ENCODE data around the gene TTC31.

TTC31 gene

DNA sequence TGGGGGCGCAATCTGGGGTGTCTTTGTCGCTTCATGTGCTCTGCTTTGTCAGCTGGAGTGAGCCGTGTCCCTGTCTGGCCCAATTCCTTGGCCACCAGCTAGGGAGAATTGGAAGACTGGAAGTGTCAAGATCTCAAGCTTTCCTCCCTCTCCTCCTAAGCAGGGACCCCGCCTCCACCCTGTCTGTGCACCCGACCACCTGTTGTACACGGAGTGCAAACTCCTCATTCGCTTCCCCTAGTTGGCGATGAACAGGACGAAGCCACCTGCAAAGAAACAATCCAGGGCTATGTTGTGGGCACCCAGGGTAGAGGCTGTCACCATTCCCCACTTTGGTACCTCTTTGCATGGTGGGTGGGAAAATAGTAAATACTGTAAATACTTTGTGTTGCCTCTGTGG, 44.9 kb downstream of the TTC31 start:
- H3K27ac ChIP-seq (ENCODE audit: low read depth, low read length): no peak overlapping the region
- H3K4me2 ChIP-seq (ENCODE audit: low read length): peak overlapping the region; percentile 94
- H3F3A ChIP-seq (ENCODE audit: control insufficient read depth, insufficient read depth): peaks cover 11% of the 10 kb centered on the region
- no peaks in the 10 kb centered on the region for H4K20me1 ChIP-seq (ENCODE audit: control insufficient read depth, insufficient read depth, low read depth, low read length)
- TF ChIP-seq EZH2phosphoT487 (IDR thresholded peaks at IDR 0.05; ENCODE audit: borderline replicate concordance, low read length): no peak
- no peak for TF ChIP-seq CTCF (IDR thresholded peaks at IDR 0.05; ENCODE audit: low read depth, low read length, poor library complexity, severe bottlenecking)
- peaks cover 43% of the 10 kb centered on the region for H3K4me1 ChIP-seq (ENCODE audit: control insufficient read depth, low read length)
- H3K4me3 ChIP-seq (ENCODE audit: low read length): peak overlapping the region; percentile 99
- H3K79me2 ChIP-seq (ENCODE audit: control insufficient read depth, low read length): peaks cover 48% of the 10 kb centered on the region
- no peaks in the 10 kb centered on the region for H3K9me2 ChIP-seq (replicated peaks; ENCODE audit: control insufficient read depth, low read length)
- H3K27me3 ChIP-seq (ENCODE audit: control insufficient read depth, low read length): no peaks in the 10 kb centered on the region
- peaks cover 65% of the 10 kb centered on the region for H3K36me3 ChIP-seq (ENCODE audit: control insufficient read depth, low read length)
- no peaks in the 10 kb centered on the region for H3K9me3 ChIP-seq (ENCODE audit: control insufficient read depth, insufficient read depth, low read length)

GRCh38 chr2:74528600-74529356, 45.9 kb downstream of the TTC31 start:
- Histone ChIP-seq H3K27ac (ENCODE audit: low read depth, low read length) (peak overlapping the region; percentile 68), H3K79me2 (ENCODE audit: control insufficient read depth, low read length) (peaks cover 48% of the 10 kb centered on the region), H3K4me3 (ENCODE audit: low read length) (peak overlapping the region; percentile 99), H3K9me2 (replicated peaks; ENCODE audit: control insufficient read depth, low read length) (no peaks in the 10 kb centered on the region), H3K27me3 (ENCODE audit: control insufficient read depth, low read length) (no peaks in the 10 kb centered on the region), H3K9me3 (ENCODE audit: control insufficient read depth, insufficient read depth, low read length) (no peaks in the 10 kb centered on the region), H3K4me1 (ENCODE audit: control insufficient read depth, low read length) (peaks cover 43% of the 10 kb centered on the region), H3F3A (ENCODE audit: control insufficient read depth, insufficient read depth) (peaks cover 11% of the 10 kb centered on the region), H3K36me3 (ENCODE audit: control insufficient read depth, low read length) (peaks cover 72% of the 10 kb centered on the region), H3K4me2 (ENCODE audit: low read length) (peak overlapping the region; percentile 94), H4K20me1 (ENCODE audit: control insufficient read depth, insufficient read depth, low read depth, low read length) (no peaks in the 10 kb centered on the region)
- TF ChIP-seq EZH2phosphoT487 (IDR thresholded peaks at IDR 0.05; ENCODE audit: borderline replicate concordance, low read length): no peak
- peak; percentile 32 for TF ChIP-seq CTCF (IDR thresholded peaks at IDR 0.05; ENCODE audit: low read depth, low read length, poor library complexity, severe bottlenecking)

DNA sequence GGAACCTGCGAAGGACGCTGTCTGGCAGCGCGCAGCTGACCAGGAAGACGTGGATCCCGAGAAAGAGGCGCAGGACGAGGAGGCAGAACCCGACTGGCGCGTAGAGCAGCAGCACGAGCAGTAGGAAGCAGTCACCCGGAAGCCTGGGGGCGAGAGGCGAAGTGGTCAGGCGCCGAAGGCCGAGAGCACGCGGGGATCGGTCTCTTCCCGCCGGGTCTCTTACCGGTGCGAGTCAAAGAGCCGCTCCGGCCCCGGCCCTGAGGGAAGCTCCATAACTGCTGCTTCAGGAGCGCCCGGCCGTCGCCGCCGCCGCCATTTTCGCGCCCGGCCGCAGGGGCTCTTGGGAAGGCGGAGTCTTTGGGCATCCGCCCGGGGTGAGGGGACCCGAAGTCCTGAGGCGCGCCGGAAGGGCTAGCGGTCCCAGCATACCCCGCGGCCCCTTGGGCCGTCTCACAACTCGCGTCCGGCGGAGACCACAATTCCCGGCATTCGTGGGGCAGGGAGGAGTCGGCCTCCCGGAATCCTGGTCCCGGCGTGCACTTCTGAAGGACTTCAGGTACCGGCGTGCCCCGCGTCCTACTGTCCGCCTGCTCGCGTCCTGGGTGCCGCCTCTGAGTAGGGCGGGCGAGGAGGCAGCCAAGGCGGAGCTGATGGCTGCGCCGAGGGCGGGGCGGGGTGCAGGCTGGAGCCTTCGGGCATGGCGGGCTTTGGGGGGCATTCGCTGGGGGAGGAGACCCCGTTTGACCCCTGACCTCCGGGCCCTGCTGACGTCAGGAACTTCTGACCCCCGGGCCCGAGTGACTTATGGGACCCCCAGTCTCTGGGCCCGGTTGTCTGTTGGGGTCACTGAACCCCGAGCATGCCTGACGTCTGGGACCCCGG, 46.7 kb downstream of the TTC31 start, which contains the start of the genes AUP1 and HTRA2:
Gene AUP1, minus strand, starts transcription at position 350 of the 882 bp plus-strand sequence. Its CDS starts 77 bp downstream, at position 273.
Gene HTRA2, plus strand, starts transcription at position 577 of the 882 bp plus-strand sequence. Its CDS starts 74 bp downstream, at position 651.
- no peaks in the 10 kb centered on the region for H3K27me3 ChIP-seq (ENCODE audit: control insufficient read depth, low read length)
- TF ChIP-seq CTCF (IDR thresholded peaks at IDR 0.05; ENCODE audit: low read depth, low read length, poor library complexity, severe bottlenecking) (no peak), EZH2phosphoT487 (IDR thresholded peaks at IDR 0.05; ENCODE audit: borderline replicate concordance, low read length) (no peak)
- H3K4me3 ChIP-seq (ENCODE audit: low read length): peak within 1 kb of the TSS; percentile 99
- H3K36me3 ChIP-seq (ENCODE audit: control insufficient read depth, low read length): peaks cover 72% of the 10 kb centered on the region
- no peaks in the 10 kb centered on the region for H3K9me2 ChIP-seq (replicated peaks; ENCODE audit: control insufficient read depth, low read length)
- no peaks in the 10 kb centered on the region for H3K9me3 ChIP-seq (ENCODE audit: control insufficient read depth, insufficient read depth, low read length)
- H3K79me2 ChIP-seq (ENCODE audit: control insufficient read depth, low read length): peaks cover 48% of the 10 kb centered on the region
- H4K20me1 ChIP-seq (ENCODE audit: control insufficient read depth, insufficient read depth, low read depth, low read length): no peaks in the 10 kb centered on the region
- H3K4me2 ChIP-seq (ENCODE audit: low read length): peak within 1 kb of the TSS; percentile 94
- H3K27ac ChIP-seq (ENCODE audit: low read depth, low read length): peak within 1 kb of the TSS; percentile 68
- peaks cover 11% of the 10 kb centered on the region for H3F3A ChIP-seq (ENCODE audit: control insufficient read depth, insufficient read depth)
- H3K4me1 ChIP-seq (ENCODE audit: control insufficient read depth, low read length): peaks cover 43% of the 10 kb centered on the region
